Keratinocyte (primary cell): ENCODE data around the gene GPR15. TPM values are rescaled to one million over a fixed set of nuclear protein-coding genes. Genes with fewer than 3 reads are reported as not detected.

Source experiments
- DNase-seq: peaks from one replicate; pipeline ENCODE4 v3.0.0-alpha.2; 2011; ENCODE audit warnings: low read depth, missing footprints, low spot score
- FAIRE-seq: peaks from 2 replicates; lab custom pipeline; 2011; peaks lifted over from hg19 to GRCh38; lab: Jason Lieb, UNC
- H2AFZ ChIP-seq: 2 replicates; pipeline ENCODE4 v1.6.0; 2012; ENCODE audit warnings: low read length, control low read depth, inconsistent platforms; ENCODE audit not compliant: control insufficient read depth
- H3K27ac ChIP-seq: 2 replicates; pipeline ENCODE4 v1.5.1; 2011; ENCODE audit warnings: low read length; ENCODE audit not compliant: control insufficient read depth, insufficient read depth
- H3K27me3 ChIP-seq: 3 replicates; pipeline ENCODE4 v1.6.0; 2011; ENCODE audit warnings: low read length; ENCODE audit not compliant: control insufficient read depth, insufficient read depth; ENCODE audit errors: extremely low read depth
- H3K36me3 ChIP-seq, 2 experiments: 2 replicates in 1 of 2; 3 replicates in 1 of 2; pipeline ENCODE4 v1.5.1; 2011; ENCODE audit warnings: low read length in 2 of 2, mild to moderate bottlenecking in 1 of 2; ENCODE audit not compliant: control insufficient read depth in 2 of 2, insufficient read depth in 2 of 2; ENCODE audit errors: extremely low read depth in 1 of 2
- H3K4me1 ChIP-seq: 3 replicates; pipeline ENCODE4 v1.5.1; 2011; ENCODE audit warnings: low read length; ENCODE audit not compliant: control insufficient read depth, insufficient read depth; ENCODE audit errors: extremely low read depth
- H3K4me2 ChIP-seq: 3 replicates; pipeline ENCODE4 v1.6.0; 2011; ENCODE audit warnings: low read depth, low read length; ENCODE audit not compliant: control insufficient read depth, insufficient read depth; ENCODE audit errors: extremely low read depth
- H3K4me3 ChIP-seq, 3 experiments: fragments of 200-600 bp in 1 of 3; sonication (generic) in 1 of 3; 2 replicates in 2 of 3; 3 replicates in 1 of 3; pipeline ENCODE4 v1.5.1; 2011 to 2016; ENCODE audit warnings: low read length in 3 of 3, mild to moderate bottlenecking in 3 of 3, control low read depth in 2 of 3, inconsistent platforms in 1 of 3, low read depth in 1 of 3, mixed read lengths in 1 of 3, mixed run types in 1 of 3, moderate library complexity in 1 of 3; ENCODE audit not compliant: control insufficient read depth in 2 of 3, insufficient read depth in 2 of 3; ENCODE audit errors: extremely low read depth in 1 of 3
- H3K79me2 ChIP-seq: 2 replicates; pipeline ENCODE4 v1.6.0; 2012; ENCODE audit warnings: low read length; ENCODE audit not compliant: control insufficient read depth, insufficient read depth
- H3K9ac ChIP-seq: 3 replicates; pipeline ENCODE4 v1.6.0; 2011; ENCODE audit warnings: low read length; ENCODE audit not compliant: control insufficient read depth, insufficient read depth; ENCODE audit errors: extremely low read depth
- H3K9me1 ChIP-seq: 3 replicates; pipeline ENCODE4 v1.6.0; 2011; ENCODE audit warnings: low read length; ENCODE audit not compliant: control insufficient read depth, insufficient read depth; ENCODE audit errors: extremely low read depth
- H3K9me3 ChIP-seq: 2 replicates; pipeline ENCODE4 v1.5.1; 2012; ENCODE audit warnings: low read depth, low read length; ENCODE audit not compliant: control insufficient read depth
- H4K20me1 ChIP-seq: 3 replicates; pipeline ENCODE4 v1.6.0; 2011; ENCODE audit warnings: low read length; ENCODE audit not compliant: control insufficient read depth, insufficient read depth; ENCODE audit errors: extremely low read depth
- CTCF ChIP-seq, 3 experiments: IDR thresholded peaks in 1 of 3; conservative IDR thresholded peaks in 1 of 3; optimal IDR thresholded peaks in 1 of 3; 2 replicates in 2 of 3; 3 replicates in 1 of 3; pipeline versions ENCODE3 to v1.5.1; 2011; ENCODE audit warnings: low read length in 3 of 3, mild to moderate bottlenecking in 3 of 3, moderate library complexity in 2 of 3, control low read depth in 1 of 3, inconsistent platforms in 1 of 3; ENCODE audit not compliant: insufficient read depth in 2 of 3; ENCODE audit errors: extremely low read depth in 1 of 3
- EZH2 ChIP-seq: IDR thresholded peaks from one replicate; pipeline ENCODE4 v1.6.1; 2012; ENCODE audit warnings: inconsistent platforms, mild to moderate bottlenecking, low read length, moderate library complexity
- dilution Hi-C: fragments of 300-500 bp; cut with MboI; formaldehyde crosslinking; loops from one replicate; pipeline ENCODE4 v1.7.0; 2020; ENCODE audit warnings: low sequenced_read_pairs; ENCODE audit not compliant: extremely low pct_ligation_motif_present
- polyA plus RNA-seq, 5 experiments: library from polyadenylated mRNA; depleted of rRNA in 3 of 5; stranded (reverse) in 3 of 5; stranded (forward) in 1 of 5; unstranded in 1 of 5; fragments of >200 nt; gene quantifications; 1 replicate in 1 of 5; 2 replicates in 3 of 5; 3 replicates in 1 of 5; pipeline versions ENCODE4 v1.2.1 to v1.2.3, GENCODE V29; 2011 to 2012; ENCODE audit warnings: missing spikeins in 2 of 5, low read depth in 1 of 5, low replicate concordance in 1 of 5

The GPR15 gene
- polyA plus RNA-seq, 1 donor (not counting 4 experiments of a cell fraction or from before 2014, with no cell fraction given): not detected

- Histone ChIP-seq H3K4me1 (peaks cover 2% of the 10 kb centered on the region), H3K4me2 (no peak overlapping the region), H3K4me3 (no peak overlapping the region), H2AFZ (no peak overlapping the region), H3K79me2 (no peaks in the 10 kb centered on the region), H4K20me1 (no peaks in the 10 kb centered on the region), H3K9ac (no peak overlapping the region), H3K27ac (no peak overlapping the region), H3K9me3 (no peaks in the 10 kb centered on the region), H3K27me3 (no peaks in the 10 kb centered on the region), H3K36me3 (no peaks in the 10 kb centered on the region), H3K9me1 (no peaks in the 10 kb centered on the region)
- FAIRE-seq: no peak
- no peak for DNase-seq
- dilution Hi-C loops: no loop called here
- TF ChIP-seq CTCF (optimal IDR thresholded peaks at IDR 0.05 in 1 of 3, IDR thresholded peaks at IDR 0.05 in 1 of 3, conservative IDR thresholded peaks at IDR 0.05 in 1 of 3; ENCODE audit: extremely low read depth in 1 of 3, insufficient read depth in 2 of 3, low read length in 3 of 3): no peak
Observed at GRCh38 chr3:98540346-98540745, 8.6 kb downstream of the GPR15 start.

- Histone ChIP-seq H3K9me3 (no peaks in the 10 kb centered on the region), H3K9ac (no peak overlapping the region), H3K9me1 (no peaks in the 10 kb centered on the region), H3K27ac (no peak overlapping the region), H3K4me2 (no peak overlapping the region), H4K20me1 (no peaks in the 10 kb centered on the region), H3K36me3 (no peaks in the 10 kb centered on the region), H3K4me3 (no peak overlapping the region), H3K79me2 (no peaks in the 10 kb centered on the region), H2AFZ (no peak overlapping the region), H3K27me3 (no peaks in the 10 kb centered on the region), H3K4me1 (peaks cover 2% of the 10 kb centered on the region)
- FAIRE-seq (peak; percentile 53), DNase-seq (no peak)
- dilution Hi-C loops: no loop called here
- TF ChIP-seq CTCF (optimal IDR thresholded peaks at IDR 0.05 in 1 of 3, IDR thresholded peaks at IDR 0.05 in 1 of 3, conservative IDR thresholded peaks at IDR 0.05 in 1 of 3; ENCODE audit: extremely low read depth in 1 of 3, insufficient read depth in 2 of 3, low read length in 3 of 3) (no peak), EZH2 (no peak)
Observed at GRCh38 chr3:98541695-98542094, 9.9 kb downstream of the GPR15 start.
